Osteocyte (in vitro differentiated cells): ENCODE measurements around the gene IL36RN. TPM values are rescaled to one million over a fixed set of nuclear protein-coding genes. Genes with fewer than 3 reads are reported as not detected.

Experiments
- DNase-seq: peaks from one replicate; pipeline ENCODE4 v3.0.0; 2021; ENCODE audit warnings: mixed read lengths; ENCODE audit not compliant: unreplicated experiment; ENCODE audit errors: extremely low spot score
- H3K27ac Mint-ChIP-seq: one replicate; pipeline ENCODE4 v1.8.0; 2021; ENCODE audit warnings: mild to moderate bottlenecking, mixed read lengths; ENCODE audit not compliant: unreplicated experiment
- H3K27me3 Mint-ChIP-seq: one replicate; pipeline ENCODE4 v1.8.0; 2021; ENCODE audit warnings: mixed read lengths; ENCODE audit not compliant: unreplicated experiment
- H3K36me3 Mint-ChIP-seq: one replicate; pipeline ENCODE4 v1.8.0; 2021; ENCODE audit warnings: mixed read lengths; ENCODE audit not compliant: unreplicated experiment
- H3K4me1 Mint-ChIP-seq: one replicate; pipeline ENCODE4 v1.8.0; 2021; ENCODE audit warnings: mixed read lengths; ENCODE audit not compliant: unreplicated experiment
- H3K4me3 Mint-ChIP-seq: one replicate; pipeline ENCODE4 v1.8.0; 2021; ENCODE audit warnings: mild to moderate bottlenecking, moderate library complexity, mixed read lengths; ENCODE audit not compliant: unreplicated experiment
- H3K9me3 Mint-ChIP-seq: one replicate; pipeline ENCODE4 v1.8.0; 2021; ENCODE audit warnings: mixed read lengths; ENCODE audit not compliant: unreplicated experiment
- total RNA-seq: library from RNA; stranded (reverse); gene quantifications from 2 replicates; pipeline ENCODE4 v1.2.1, GENCODE V29; 2021
- TF ChIP-seq, protein P1 (sequence below): fragments of 200-600 bp; sonication (generic); IDR thresholded peaks from 2 replicates; pipeline ENCODE4 v1.5.0; 2021; ENCODE audit warnings: antibody characterized with exemption, mild to moderate bottlenecking, moderate library complexity

IL36RN gene
- total RNA-seq, 1 donor from 2014 or later, result not detected

- H3K36me3 Mint-ChIP-seq, result no peaks in the 10 kb centered on the region
- no peaks in the 10 kb centered on the region for H3K4me1 Mint-ChIP-seq
- no peaks in the 10 kb centered on the region for H3K9me3 Mint-ChIP-seq
- peaks cover 57% of the 10 kb centered on the region for H3K27me3 Mint-ChIP-seq
- TF ChIP-seq, protein P1, sequence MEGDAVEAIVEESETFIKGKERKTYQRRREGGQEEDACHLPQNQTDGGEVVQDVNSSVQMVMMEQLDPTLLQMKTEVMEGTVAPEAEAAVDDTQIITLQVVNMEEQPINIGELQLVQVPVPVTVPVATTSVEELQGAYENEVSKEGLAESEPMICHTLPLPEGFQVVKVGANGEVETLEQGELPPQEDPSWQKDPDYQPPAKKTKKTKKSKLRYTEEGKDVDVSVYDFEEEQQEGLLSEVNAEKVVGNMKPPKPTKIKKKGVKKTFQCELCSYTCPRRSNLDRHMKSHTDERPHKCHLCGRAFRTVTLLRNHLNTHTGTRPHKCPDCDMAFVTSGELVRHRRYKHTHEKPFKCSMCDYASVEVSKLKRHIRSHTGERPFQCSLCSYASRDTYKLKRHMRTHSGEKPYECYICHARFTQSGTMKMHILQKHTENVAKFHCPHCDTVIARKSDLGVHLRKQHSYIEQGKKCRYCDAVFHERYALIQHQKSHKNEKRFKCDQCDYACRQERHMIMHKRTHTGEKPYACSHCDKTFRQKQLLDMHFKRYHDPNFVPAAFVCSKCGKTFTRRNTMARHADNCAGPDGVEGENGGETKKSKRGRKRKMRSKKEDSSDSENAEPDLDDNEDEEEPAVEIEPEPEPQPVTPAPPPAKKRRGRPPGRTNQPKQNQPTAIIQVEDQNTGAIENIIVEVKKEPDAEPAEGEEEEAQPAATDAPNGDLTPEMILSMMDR, result no peak
- no peak overlapping the region for H3K27ac Mint-ChIP-seq
- no peak overlapping the region for H3K4me3 Mint-ChIP-seq
- DNase-seq, result no peak
These were observed 16.6 kb downstream of the IL36RN start for GRCh38 chr2:113075600-113075999.

GRCh38 chr2:113076954-113077669 is 18.1 kb downstream of the IL36RN start:
- no peak overlapping the region for H3K4me3 Mint-ChIP-seq
- no peaks in the 10 kb centered on the region for H3K9me3 Mint-ChIP-seq
- H3K27me3 Mint-ChIP-seq, result peaks cover 59% of the 10 kb centered on the region
- no peaks in the 10 kb centered on the region for H3K36me3 Mint-ChIP-seq
- H3K27ac Mint-ChIP-seq, result no peak overlapping the region
- H3K4me1 Mint-ChIP-seq, result no peaks in the 10 kb centered on the region
- TF ChIP-seq, protein P1, result no peak
- DNase-seq, result no peak

- DNase-seq, result no peak
- TF ChIP-seq, protein P1, result no peak
- no peaks in the 10 kb centered on the region for H3K36me3 Mint-ChIP-seq
These were observed 18.9 kb downstream of the IL36RN start for GRCh38 chr2:113077921-113078320.

DNA sequence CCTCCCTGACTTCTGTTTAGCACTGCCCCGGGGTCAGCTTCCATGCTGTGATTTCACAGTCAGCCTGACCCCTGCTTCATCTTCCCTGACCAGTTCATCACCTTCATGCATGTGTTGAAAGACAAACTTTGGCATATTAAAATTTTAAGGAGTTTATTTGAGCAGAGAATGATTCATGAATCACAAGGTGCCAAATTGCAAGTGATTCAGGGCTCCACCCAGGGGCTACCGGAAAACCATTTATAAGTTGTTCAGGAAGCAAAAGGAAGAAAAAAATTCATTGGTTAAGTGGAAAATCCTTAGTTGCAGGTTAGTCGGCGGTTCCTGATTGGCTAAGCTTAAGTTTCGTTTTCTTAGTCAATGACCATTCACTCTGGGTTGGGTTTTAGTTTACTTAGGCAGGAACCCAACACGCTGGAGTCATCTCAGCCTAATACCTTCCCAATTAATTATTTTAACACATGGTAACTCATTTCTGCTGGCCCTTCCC is 19.4 kb downstream of the IL36RN start:
- no peak for DNase-seq
- Mint-ChIP-seq H3K27me3 (peaks cover 60% of the 10 kb centered on the region), H3K27ac (no peak overlapping the region), H3K4me3 (no peak overlapping the region), H3K9me3 (no peaks in the 10 kb centered on the region), H3K36me3 (no peaks in the 10 kb centered on the region), H3K4me1 (no peaks in the 10 kb centered on the region)
- TF ChIP-seq, protein P1, result no peak

More at GRCh38 chr2:113077921-113078320, 18.9 kb downstream of the IL36RN start:
- H3K4me1 Mint-ChIP-seq, result no peaks in the 10 kb centered on the region
- peaks cover 59% of the 10 kb centered on the region for H3K27me3 Mint-ChIP-seq
- no peak overlapping the region for H3K4me3 Mint-ChIP-seq
- H3K27ac Mint-ChIP-seq, result no peak overlapping the region
- no peaks in the 10 kb centered on the region for H3K9me3 Mint-ChIP-seq

- peaks cover 60% of the 10 kb centered on the region for H3K27me3 Mint-ChIP-seq
- H3K4me1 Mint-ChIP-seq, result no peaks in the 10 kb centered on the region
- no peak overlapping the region for H3K4me3 Mint-ChIP-seq
- no peak overlapping the region for H3K27ac Mint-ChIP-seq
- H3K36me3 Mint-ChIP-seq, result no peaks in the 10 kb centered on the region
- no peak for DNase-seq
- H3K9me3 Mint-ChIP-seq, result no peaks in the 10 kb centered on the region
- TF ChIP-seq, protein P1, result no peak
These were observed 20.1 kb downstream of the IL36RN start for GRCh38 chr2:113079131-113079530.
